HG02970 (cell line): ENCODE measurements around the gene LPGAT1.

Experiments
- ATAC-seq: cut with Tn5 transposase; IDR thresholded peaks from one replicate; pipeline ENCODE4 v1.9.1; 2021; ENCODE audit warnings: mild to moderate bottlenecking, moderate library complexity, moderate number of reproducible peaks; ENCODE audit not compliant: unreplicated experiment, low FRiP score

Gene LPGAT1

DNA sequence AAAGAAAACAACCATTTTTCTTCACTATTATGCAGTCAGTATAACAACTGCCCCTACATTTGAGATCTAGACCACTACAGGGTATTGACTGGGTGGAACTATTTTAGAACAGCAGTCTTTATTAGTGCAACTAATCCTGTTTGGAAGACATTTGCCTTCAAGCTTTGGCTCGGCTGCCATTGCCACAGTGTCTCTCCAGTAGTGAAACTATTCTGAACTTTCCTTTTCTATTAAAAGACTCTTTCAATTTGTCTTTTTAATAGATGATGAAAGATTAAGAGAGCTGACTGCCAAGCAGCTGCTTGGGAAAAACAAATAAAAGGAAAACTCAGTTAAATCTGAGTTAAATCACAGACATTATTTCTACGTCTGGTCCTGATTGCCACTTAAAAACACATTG is 49.3 kb downstream of the LPGAT1 start:
- no peak for ATAC-seq

DNA sequence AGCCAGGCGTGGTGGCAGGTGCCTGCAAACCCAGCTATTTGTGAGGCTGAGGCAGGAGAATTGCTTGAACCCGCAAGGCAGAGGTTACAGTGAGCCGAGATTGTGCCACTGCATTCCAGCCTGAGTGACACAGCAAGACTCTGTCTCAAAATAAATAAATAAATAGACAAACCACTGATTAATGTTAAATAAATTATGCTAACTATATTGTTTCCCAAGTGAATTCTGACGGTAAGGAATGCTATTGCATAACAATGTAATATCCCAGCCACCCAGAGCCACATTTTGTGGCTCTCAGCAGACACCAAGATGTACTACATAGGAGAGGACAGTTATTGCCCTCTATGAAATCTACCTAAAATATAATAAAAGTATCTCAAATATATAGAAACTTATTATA is 55.4 kb downstream of the LPGAT1 start:
- ATAC-seq = no peak

DNA sequence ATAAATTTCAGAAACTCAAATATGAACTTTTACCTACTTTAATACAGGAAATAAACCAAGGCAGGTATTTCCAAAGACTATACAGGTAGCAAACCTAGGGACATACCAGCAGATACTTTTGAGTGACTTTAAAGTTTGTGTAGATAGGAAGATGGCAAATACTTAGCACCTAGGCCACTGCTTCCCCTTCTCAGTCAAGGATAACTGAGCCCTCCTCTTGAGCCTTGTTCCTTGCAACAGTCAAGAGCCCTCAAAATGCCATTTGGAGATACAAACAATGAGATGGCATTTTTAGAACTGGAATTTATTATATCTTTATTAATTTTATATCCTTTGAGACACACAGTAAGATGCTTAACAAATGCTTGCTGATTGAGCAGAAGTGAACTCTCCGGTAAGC is 65.9 kb downstream of the LPGAT1 start:
- no peak for ATAC-seq

DNA sequence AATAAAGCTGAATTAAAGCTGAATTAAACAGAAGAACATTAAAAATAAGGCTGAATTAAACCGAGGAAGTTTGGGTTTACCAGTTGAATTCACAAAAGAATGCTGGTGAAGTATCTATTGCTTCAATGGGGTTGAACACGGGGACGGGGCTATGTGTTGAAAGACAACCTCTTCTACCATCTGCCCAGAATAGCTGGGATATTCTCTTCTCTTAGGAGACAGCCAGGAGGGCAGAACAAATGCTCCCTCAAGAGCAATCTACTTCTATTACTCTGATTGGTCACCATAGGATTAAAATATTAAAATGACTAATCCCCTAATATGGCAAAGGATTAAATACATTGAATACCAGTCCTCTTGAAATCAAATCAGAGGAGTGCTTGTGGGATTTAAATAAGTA is 68.4 kb downstream of the LPGAT1 start:
- ATAC-seq = no peak

DNA sequence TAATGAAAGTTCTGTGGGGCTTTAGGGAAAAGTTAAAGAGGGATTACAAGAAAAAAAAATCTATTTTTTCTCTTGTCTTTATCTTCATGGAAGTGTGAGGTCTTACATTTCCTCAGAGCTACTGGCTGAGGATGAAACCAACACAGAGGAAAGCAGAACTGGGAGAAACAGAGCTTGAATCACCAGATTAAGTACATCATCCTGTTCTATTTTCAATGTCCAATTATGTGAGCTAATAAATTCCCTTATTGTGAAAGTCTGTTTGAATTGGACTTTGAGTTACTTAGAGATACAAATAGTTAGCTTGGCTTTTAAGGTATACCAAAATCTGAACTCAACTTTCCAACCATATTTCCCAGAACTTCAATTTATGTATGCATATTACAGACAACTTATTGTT is 69.2 kb downstream of the LPGAT1 start:
- no peak for ATAC-seq

DNA sequence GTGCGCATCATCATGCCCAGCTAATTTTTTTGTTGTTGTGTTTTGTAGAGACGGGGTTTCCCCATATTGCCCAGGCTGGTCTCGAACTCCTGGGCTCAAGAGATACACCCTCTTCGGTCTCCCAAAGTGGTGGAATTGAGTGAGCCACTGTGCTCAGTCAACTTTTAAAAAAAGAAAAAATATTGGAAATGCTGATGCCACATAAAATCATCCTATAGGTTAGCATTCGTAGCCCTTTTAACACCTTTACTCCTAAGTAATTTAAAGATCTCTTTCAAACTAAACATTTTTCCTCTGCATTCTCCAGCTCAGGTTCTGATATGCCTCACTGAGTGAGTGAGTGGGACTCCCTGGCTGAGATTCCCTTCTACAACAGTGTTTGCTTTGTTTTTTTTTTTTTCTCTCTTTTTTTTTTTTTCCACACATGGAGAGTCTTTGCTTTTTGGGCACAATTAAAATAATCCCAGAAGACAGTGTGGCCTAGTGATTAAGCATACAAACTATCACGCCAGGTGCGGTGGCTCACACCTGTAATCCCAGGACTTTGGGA is 74.0 kb downstream of the LPGAT1 start:
- ATAC-seq = no peak

DNA sequence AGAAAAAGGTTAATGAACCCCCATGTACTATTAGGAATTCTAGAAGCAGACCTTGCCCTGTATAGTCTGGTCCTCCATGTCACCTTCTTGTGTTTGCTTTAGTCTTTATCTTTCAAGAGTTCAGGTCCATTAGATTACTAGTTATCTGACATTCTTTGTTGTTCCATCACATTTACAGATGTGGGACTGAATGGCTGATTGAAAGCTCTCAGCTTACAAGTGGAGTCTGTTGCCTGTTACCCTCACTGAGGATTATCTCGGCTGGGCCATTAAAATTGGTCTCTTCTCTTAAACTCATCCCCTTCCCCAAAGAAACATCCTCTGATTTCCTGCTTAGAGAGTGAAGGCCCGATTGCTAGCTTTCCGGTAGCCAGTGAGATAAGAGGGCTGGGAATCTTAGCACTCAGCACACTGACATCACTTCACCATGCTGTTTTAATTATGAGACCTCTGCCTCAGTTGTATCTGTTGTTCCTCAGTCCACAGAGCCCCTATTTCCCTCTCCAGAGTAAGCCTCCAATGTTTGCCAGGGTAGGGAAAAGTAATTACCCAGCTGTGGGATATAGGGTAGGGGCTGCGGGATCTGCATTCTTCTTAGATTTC is 76.8 kb downstream of the LPGAT1 start:
- no peak for ATAC-seq

DNA sequence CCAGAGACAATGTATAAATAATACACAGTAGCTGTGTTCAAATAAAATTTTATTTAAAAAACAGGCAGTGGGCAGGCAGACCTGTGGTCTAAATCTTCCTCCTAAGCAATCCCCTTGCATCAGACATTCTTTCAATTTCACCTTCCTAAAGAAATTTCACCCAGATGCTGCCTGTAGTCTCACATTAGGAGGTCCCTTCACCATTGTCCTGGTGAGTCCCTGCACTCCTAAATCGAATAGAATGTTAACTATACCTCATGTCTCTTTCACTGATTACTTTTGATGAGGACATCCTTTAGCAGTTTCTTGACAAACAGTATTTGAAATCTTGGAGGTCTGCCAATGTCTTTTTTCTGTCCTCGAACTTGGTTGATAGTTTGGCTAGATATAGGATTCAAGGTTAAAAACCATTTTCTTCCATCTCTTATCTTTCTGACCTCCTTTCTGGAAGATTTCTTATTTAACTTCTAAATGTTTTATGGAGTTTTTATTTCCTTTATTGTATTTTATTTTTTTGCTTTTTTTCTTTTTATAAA is 77.5 kb downstream of the LPGAT1 start:
- no peak for ATAC-seq

DNA sequence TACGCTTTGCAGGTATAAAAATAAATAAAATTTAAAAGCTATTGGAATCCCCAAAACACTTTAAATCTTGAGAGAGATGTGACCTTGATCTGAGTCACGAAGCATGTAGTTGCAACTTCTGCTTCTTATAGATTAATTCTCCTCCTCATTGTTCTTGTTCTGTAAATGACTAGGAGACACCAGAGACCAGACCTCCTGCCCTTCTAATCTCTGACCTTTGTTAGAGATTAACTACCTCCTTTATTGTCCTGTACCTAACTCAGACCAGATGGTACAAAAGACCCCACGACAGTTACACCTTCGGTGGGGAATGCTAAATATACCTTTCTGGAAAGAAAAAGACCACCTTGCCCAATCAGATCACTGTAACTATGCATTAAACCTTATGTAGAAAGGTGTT is 78.2 kb downstream of the LPGAT1 start:
- ATAC-seq = no peak

DNA sequence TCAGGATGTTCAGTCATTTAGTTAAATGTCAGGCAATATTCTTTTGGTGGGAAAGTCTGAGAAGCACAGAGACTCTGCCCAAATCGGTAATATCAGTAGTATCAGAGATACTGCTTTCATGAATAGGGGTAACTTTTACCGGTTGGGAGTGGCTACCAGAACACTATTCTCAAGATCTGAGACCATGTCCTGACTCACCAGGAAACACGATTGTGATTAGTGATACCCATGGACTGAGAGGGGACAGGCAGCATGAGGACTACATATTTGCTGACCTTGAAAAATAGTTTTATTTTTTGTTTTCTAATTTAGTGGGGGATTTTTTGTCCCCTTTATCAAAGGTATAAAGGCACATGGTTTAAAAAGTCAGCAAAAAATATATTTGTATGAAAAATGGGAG is 79.1 kb downstream of the LPGAT1 start:
- ATAC-seq = no peak

DNA sequence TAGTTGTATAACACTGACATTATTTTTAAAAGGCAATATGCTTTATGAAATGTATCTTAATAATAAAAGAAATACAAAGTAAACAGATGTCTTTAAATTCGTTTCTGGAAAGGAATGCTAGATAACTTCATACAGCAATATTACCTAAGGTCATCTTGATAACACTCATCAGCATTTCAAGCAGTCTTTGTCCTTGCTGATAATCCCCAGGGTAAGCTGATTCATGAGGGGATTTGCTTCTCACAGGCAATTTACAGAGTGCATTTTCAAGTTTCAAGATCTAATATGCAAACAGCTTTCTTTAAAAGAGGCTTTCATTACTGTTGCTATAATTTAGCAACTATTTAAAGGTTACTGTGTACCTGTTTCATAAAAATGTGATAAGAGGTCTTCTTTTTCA is 80.0 kb downstream of the LPGAT1 start:
- ATAC-seq = no peak

DNA sequence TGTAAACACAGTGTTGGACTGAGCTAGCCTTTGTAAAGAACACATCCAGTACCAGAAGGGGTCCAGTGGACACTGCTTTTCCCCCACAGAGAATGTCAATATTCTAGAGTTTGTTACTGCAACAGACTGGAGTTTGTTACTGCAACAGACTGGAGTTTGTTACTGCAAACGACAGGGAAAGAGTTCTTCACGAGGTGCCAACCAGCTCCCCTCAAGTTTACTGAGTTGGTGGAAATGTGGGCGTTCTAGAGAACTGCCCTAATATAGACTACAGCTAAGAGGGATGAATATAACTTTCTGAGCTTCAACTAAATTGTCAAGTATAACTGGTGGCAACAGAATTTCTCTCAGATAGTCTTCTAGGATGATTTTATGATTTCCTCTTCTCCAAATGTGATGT is 81.3 kb downstream of the LPGAT1 start:
- no peak for ATAC-seq

DNA sequence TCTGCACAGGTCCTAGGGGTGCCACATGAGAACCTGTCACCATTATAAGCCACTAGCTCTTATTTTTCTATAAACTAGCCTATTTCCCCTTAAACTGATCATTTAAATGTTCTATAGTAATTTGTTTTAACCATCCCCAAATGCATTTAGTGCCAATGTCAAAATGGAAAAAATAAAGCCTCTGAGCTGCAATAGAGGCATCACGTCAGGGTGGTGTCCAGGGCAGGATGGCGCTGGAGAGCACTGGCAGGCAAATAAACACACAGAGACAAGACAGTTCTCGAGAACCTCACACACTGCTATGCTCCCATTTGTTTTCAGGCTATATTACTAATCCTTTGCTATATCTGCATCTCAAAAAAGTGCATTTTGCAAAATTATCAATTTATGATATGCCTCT is 81.8 kb downstream of the LPGAT1 start:
- no peak for ATAC-seq

DNA sequence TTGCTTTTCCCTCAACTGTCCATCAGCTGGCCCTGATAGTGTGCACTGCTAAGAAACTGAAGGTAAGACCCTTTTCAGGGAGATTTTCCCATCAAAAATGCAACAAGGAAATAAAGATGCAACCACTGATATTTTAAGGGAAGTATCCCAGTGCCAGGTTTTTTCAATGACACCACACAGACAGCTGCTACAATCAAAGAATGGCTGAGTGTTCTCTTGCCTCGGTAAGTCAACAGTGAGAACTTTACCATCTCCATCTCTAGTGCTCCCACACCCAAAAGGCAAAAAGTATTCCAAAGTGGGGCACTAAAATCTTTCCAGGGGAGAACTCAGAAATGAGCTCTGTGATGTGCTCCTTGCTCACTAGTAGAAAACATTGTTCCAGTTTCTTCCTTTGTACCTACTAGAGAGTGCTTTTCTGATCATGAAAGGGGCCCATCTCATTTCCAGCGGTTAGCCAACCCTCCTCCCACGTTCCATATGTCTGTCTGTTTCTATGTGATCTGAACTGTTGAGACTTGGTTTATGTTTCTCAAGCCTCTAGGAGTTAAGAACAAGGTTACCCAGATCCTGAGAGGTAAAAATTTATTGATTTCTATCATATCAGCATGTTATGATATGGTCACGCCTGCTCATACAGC is 87.6 kb downstream of the LPGAT1 start:
- no peak for ATAC-seq

DNA sequence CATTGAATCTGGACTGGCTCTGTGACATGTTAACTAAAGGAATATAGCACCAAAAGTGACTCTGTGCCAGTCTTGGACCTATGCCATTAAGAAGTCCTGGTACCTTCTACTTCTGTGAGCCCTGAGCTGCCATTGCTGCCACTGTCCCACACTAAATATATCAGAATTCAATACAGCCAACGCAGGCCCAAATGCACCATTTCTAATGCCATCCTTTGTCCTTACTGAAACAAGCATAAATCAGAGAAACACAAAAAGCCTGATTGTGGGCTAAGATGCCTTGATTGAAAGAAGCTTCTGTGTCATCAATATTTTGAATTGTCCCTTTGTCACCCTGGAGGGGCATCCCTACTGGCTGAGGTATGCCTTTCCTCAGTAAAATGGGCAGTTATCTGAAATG is 88.3 kb downstream of the LPGAT1 start:
- ATAC-seq = no peak

DNA sequence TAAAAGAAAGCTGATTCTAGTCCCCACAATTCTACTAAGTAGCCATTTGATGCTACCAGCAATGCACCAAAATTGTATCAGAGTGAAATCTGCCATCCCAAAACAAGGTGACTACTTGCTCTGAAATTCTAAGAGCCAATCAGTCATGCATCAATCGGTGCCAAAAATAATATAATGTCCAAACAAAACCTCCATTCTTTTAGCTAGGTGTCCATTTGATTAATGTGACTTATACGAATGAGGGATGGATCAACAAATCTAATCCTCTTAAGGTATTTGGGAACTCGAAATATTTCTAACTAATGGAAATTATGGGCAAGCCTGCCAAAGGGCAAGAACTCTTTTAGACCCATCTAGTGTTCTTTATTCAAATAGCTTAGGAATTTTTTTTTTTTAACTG is 88.8 kb downstream of the LPGAT1 start:
- ATAC-seq = no peak

DNA sequence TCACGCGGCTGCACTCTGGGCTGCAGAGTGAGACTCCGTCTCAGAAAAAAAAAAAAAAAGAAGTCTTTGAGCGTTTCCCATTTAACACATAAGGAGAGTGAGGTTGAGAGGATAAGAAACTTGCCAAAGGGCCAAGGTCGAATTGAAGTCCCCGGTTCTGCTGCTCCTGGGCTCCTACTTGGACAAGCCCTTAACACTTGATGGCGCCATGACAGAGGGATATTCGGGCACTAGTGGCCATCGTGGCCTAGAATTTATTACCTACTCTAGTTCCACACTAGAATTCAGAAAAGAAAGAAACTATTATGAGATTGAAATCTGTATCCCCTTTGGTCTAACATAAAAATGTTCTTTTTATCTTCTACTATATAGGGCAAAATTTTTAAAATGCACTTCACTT is 89.4 kb downstream of the LPGAT1 start:
- ATAC-seq = no peak

DNA sequence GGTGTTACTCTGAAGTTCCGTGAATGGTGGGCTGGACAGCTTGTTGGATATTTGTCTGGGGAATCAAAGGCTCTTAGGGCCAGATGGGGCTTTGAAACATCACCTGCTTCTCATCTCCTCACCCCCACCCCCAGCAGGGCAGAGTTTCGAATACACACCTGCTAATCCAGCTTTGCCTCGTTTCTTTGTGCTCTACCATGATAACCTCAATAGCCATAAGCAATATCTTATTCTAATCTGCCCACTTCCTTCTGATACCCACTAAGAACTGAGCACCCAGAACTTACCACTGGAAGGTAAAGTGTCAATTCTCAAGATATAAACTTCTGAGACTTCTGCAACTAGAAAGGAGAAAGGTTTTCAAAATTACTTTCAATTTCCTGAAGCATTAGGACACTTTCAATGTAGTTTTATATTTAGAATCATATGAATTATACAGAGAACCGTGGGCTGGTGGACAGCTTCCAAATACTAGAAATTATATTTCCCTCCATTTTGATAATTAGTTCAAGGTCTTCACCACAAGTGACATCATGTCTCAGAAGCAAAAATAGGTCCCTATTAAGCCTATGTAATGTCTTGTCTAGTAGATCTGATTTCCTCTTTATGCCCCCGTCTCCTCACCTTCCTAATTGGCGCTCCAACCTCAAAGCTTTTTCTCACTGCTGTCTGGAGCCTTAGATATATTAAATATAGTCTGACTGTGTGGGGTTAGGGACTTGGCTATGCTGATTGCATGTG is 90.7 kb downstream of the LPGAT1 start:
- no peak for ATAC-seq

DNA sequence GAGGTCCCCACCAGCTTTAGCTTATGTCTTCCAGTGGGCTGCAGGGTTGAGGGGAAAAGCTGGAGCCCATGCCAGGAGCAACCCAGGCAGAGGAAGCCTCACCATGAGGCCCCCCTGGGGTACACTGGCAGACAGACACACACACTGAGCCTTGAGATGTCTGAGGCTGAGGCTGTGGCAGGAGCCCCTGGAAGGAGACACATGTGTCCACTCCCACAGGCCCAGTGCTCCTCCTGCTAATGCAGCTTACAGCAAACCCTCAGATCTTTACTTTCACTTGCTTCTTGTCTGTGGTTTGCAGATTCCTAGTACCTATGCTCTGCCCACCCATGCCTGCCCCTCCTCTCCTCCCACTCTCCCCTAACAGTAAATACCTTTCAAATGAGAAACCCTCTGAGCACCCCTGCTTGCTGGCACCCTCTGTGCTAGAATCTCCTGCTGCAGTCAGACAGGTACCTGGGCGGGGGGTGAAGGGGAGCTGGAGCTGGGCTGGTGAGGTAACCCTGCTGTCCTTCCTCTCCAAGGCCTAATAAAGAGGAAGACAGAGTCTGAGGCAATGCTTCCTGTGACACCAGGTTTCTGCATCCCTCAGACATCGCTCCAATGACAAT is 91.8 kb downstream of the LPGAT1 start:
- ATAC-seq = no peak

DNA sequence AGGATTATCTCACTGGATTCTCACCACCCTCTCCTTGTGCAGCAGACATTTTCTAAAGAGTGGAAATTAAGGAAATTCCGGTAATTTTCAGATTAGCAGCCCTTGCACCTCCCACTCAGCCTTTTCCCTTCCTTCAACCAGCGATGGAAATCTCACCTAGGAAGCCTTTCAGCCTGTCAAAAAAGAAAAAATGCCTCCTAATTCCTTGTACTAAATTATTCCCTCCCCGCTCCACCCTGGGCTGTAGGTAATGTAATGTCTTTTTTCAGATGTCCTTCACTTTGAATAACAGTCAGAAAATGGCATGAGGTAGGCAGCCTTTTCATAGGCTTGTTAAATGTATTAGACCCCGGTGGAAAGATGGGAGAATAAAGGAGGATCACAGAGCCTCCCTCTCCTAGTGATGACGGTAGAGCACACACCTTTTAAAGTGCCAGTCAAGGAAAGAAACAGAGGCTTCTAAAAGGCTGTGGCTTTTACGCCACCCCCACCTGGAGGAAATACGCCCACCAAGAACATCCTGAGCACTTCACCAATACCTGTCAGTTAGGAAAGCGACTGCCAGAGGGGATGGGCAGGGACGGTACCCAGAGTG is 92.4 kb downstream of the LPGAT1 start:
- ATAC-seq = no peak
